ENCODE results near the gene GRAMD2B. TPM values are rescaled to one million over a fixed set of nuclear protein-coding genes. Genes with fewer than 3 reads are reported as not detected.

The GRAMD2B gene
- total RNA-seq, 1 donor from 2014 or later, result 7.1 TPM

- no peaks in the 10 kb centered on the region for H3K27me3 Mint-ChIP-seq (ENCODE audit: low read depth)
- no peak overlapping the region for H3K4me3 Mint-ChIP-seq
- TF ChIP-seq CTCF (conservative IDR thresholded peaks at IDR 0.05), result no peak
- peaks cover 9% of the 10 kb centered on the region for H3K9me3 Mint-ChIP-seq
- peaks cover 6% of the 10 kb centered on the region for H3K36me3 Mint-ChIP-seq (ENCODE audit: low read depth)
- H3K4me1 Mint-ChIP-seq, result peaks cover 19% of the 10 kb centered on the region
- H3K27ac Mint-ChIP-seq (ENCODE audit: unreplicated experiment), result no peak overlapping the region
- no peak for DNase-seq (ENCODE audit: low read depth, low spot score)
Observed at GRCh38 chr5:126444137-126444536, 20.9 kb downstream of the GRAMD2B start.

DNA sequence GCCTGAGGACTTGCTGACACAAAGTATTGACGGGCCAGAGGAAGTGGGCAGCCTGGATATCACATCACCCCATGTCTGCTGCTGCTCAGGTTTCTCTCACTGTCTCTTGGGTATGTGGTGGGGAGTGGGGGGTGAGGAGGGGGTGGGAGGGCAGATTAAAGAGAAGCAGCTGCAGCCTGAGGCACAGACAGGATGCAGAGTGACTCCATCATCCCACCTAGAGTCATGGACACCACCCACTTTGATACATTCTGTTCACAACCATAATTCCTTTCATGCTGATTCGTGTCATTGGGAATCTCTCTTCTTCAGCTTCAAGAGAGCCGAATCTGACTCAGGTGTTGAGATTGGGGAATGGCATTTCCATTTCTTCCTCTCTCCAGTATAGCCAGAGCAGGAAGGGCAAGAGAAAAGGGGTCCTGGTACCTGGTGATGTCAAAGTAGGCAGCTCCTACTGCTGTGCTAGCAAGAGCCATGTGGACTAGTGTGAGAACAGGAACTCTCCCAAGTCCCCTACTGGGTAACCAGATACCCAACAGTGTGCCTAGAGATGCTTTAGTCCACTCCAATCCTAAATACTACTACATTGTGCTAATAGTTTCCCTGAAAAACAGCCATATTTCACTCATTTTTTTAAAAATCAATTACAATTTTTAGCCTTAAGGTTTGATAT is 22.4 kb downstream of the GRAMD2B start:
- no peak for TF ChIP-seq CTCF (conservative IDR thresholded peaks at IDR 0.05)
- H3K4me3 Mint-ChIP-seq, result no peak overlapping the region
- H3K4me1 Mint-ChIP-seq, result peaks cover 31% of the 10 kb centered on the region
- H3K27ac Mint-ChIP-seq (ENCODE audit: unreplicated experiment), result peak overlapping the region; percentile 47
- peaks cover 4% of the 10 kb centered on the region for H3K36me3 Mint-ChIP-seq (ENCODE audit: low read depth)
- no peaks in the 10 kb centered on the region for H3K27me3 Mint-ChIP-seq (ENCODE audit: low read depth)
- peaks cover 6% of the 10 kb centered on the region for H3K9me3 Mint-ChIP-seq
- DNase-seq (ENCODE audit: low read depth, low spot score), result no peak

GRCh38 chr5:126446498-126447224 is 23.5 kb downstream of the GRAMD2B start:
- no peak for DNase-seq (ENCODE audit: low read depth, low spot score)
- no peak for TF ChIP-seq CTCF (conservative IDR thresholded peaks at IDR 0.05)
- Mint-ChIP-seq H3K4me1 (peaks cover 32% of the 10 kb centered on the region), H3K9me3 (peaks cover 6% of the 10 kb centered on the region), H3K4me3 (no peak overlapping the region), H3K36me3 (ENCODE audit: low read depth) (peaks cover 4% of the 10 kb centered on the region), H3K27me3 (ENCODE audit: low read depth) (no peaks in the 10 kb centered on the region), H3K27ac (ENCODE audit: unreplicated experiment) (peak overlapping the region; percentile 36)

DNA sequence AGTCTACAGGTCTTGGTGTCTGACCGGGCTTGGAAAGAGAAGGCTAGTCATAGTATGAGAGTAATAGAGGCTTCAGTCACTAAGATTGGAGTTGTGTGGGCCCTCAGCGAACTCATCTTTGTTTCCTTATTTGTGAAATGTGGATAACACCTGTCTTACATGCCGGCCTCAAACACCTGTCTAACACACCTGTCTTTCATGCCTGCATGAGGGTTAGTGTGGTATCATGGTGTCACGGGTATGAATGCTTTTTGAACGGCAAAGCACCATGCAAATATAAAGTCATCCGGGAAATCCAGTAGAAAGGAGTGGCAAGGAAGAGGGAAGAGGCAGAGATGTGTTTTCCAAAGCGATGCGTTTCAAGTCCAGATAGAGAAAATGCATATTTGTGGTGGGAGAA is 25.5 kb downstream of the GRAMD2B start:
- no peak for DNase-seq (ENCODE audit: low read depth, low spot score)
- TF ChIP-seq CTCF (conservative IDR thresholded peaks at IDR 0.05), result no peak
- H3K27ac Mint-ChIP-seq (ENCODE audit: unreplicated experiment), result no peak overlapping the region
- H3K27me3 Mint-ChIP-seq (ENCODE audit: low read depth), result no peaks in the 10 kb centered on the region
- H3K4me3 Mint-ChIP-seq, result no peak overlapping the region
- H3K9me3 Mint-ChIP-seq, result peaks cover 6% of the 10 kb centered on the region
- H3K36me3 Mint-ChIP-seq (ENCODE audit: low read depth), result peaks cover 5% of the 10 kb centered on the region
- peaks cover 29% of the 10 kb centered on the region for H3K4me1 Mint-ChIP-seq

- H3K27ac Mint-ChIP-seq (ENCODE audit: unreplicated experiment), result peak overlapping the region; percentile 91
- H3K4me1 Mint-ChIP-seq, result peaks cover 28% of the 10 kb centered on the region
- no peaks in the 10 kb centered on the region for H3K27me3 Mint-ChIP-seq (ENCODE audit: low read depth)
- peak overlapping the region; percentile 25 for H3K4me3 Mint-ChIP-seq
- H3K36me3 Mint-ChIP-seq (ENCODE audit: low read depth), result peaks cover 6% of the 10 kb centered on the region
- DNase-seq (ENCODE audit: low read depth, low spot score), result no peak
- TF ChIP-seq CTCF (conservative IDR thresholded peaks at IDR 0.05), result no peak
- peaks cover under 1% of the 10 kb centered on the region for H3K9me3 Mint-ChIP-seq
Observed at GRCh38 chr5:126449751-126450271, 26.6 kb downstream of the GRAMD2B start.

Measured in neural crest cell (in vitro differentiated cells).